HT1080 (cell line): Measurements from ENCODE around the gene IGFBP5. TPM values are rescaled to one million over a fixed set of nuclear protein-coding genes. Genes with fewer than 3 reads are reported as not detected.

Experiments
- total RNA-seq: library from RNA; depleted of rRNA; stranded (reverse); fragments of >200 nt; shearing (Covaris generic); gene quantifications from 2 replicates; pipeline ENCODE4 v1.2.3, GENCODE V29; 2014; rRNA removed

Gene IGFBP5
- total RNA-seq, 1 experiment from 2014 or later: 0.11 TPM

Other genes starting within 250 kb of the IGFBP5 start
- gene RPL37A, start 196.7 kb downstream of the IGFBP5 start, total RNA-seq: 2,842 and 5,277 TPM in 2 replicates
- gene IGFBP2, start 62.1 kb downstream of the IGFBP5 start, total RNA-seq: 5.2 and 5.3 TPM in 2 replicates
- not detected in 2 replicates for gene TNP1, start 164.5 kb upstream of the IGFBP5 start, total RNA-seq